Measurements from ENCODE around the gene FAM163B.

GRCh38 chr9:133610845-133611244, 1.7 kb upstream of the FAM163B start:
- TF ChIP-seq CTCF (IDR thresholded peaks at IDR 0.05) = no peak
- TF ChIP-seq, protein P1, sequence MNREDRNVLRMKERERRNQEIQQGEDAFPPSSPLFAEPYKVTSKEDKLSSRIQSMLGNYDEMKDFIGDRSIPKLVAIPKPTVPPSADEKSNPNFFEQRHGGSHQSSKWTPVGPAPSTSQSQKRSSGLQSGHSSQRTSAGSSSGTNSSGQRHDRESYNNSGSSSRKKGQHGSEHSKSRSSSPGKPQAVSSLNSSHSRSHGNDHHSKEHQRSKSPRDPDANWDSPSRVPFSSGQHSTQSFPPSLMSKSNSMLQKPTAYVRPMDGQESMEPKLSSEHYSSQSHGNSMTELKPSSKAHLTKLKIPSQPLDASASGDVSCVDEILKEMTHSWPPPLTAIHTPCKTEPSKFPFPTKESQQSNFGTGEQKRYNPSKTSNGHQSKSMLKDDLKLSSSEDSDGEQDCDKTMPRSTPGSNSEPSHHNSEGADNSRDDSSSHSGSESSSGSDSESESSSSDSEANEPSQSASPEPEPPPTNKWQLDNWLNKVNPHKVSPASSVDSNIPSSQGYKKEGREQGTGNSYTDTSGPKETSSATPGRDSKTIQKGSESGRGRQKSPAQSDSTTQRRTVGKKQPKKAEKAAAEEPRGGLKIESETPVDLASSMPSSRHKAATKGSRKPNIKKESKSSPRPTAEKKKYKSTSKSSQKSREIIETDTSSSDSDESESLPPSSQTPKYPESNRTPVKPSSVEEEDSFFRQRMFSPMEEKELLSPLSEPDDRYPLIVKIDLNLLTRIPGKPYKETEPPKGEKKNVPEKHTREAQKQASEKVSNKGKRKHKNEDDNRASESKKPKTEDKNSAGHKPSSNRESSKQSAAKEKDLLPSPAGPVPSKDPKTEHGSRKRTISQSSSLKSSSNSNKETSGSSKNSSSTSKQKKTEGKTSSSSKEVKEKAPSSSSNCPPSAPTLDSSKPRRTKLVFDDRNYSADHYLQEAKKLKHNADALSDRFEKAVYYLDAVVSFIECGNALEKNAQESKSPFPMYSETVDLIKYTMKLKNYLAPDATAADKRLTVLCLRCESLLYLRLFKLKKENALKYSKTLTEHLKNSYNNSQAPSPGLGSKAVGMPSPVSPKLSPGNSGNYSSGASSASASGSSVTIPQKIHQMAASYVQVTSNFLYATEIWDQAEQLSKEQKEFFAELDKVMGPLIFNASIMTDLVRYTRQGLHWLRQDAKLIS (CRISPR knock-in tag; IDR thresholded peaks at IDR 0.05; ENCODE audit: borderline replicate concordance) = no peak
- no peak for TF ChIP-seq ZNF121 (CRISPR knock-in tag; IDR thresholded peaks at IDR 0.05)
- TF ChIP-seq ELF4 (CRISPR knock-in tag; IDR thresholded peaks at IDR 0.05; ENCODE audit: low read depth) = no peak
- TF ChIP-seq, protein P2, sequence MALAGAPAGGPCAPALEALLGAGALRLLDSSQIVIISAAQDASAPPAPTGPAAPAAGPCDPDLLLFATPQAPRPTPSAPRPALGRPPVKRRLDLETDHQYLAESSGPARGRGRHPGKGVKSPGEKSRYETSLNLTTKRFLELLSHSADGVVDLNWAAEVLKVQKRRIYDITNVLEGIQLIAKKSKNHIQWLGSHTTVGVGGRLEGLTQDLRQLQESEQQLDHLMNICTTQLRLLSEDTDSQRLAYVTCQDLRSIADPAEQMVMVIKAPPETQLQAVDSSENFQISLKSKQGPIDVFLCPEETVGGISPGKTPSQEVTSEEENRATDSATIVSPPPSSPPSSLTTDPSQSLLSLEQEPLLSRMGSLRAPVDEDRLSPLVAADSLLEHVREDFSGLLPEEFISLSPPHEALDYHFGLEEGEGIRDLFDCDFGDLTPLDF (CRISPR knock-in tag; IDR thresholded peaks at IDR 0.05) = no peak
- TF ChIP-seq SOX15 (CRISPR knock-in tag; IDR thresholded peaks at IDR 0.05) = no peak
- no peak for TF ChIP-seq ZSCAN18 (CRISPR knock-in tag; IDR thresholded peaks at IDR 0.05)
- TF ChIP-seq CREM (CRISPR knock-in tag; IDR thresholded peaks at IDR 0.05) = no peak
- no peak for TF ChIP-seq ZNF532 (CRISPR knock-in tag; IDR thresholded peaks at IDR 0.05; ENCODE audit: borderline replicate concordance)
- TF ChIP-seq, protein P3, sequence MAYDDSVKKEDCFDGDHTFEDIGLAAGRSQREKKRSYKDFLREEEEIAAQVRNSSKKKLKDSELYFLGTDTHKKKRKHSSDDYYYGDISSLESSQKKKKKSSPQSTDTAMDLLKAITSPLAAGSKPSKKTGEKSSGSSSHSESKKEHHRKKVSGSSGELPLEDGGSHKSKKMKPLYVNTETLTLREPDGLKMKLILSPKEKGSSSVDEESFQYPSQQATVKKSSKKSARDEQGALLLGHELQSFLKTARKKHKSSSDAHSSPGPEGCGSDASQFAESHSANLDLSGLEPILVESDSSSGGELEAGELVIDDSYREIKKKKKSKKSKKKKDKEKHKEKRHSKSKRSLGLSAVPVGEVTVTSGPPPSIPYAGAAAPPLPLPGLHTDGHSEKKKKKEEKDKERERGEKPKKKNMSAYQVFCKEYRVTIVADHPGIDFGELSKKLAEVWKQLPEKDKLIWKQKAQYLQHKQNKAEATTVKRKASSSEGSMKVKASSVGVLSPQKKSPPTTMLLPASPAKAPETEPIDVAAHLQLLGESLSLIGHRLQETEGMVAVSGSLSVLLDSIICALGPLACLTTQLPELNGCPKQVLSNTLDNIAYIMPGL (CRISPR knock-in tag; IDR thresholded peaks at IDR 0.05) = no peak
- no peak for TF ChIP-seq ETV6 (CRISPR knock-in tag; IDR thresholded peaks at IDR 0.05)

All from WTC11 (cell line).